K562 (cell line): ENCODE data around the gene KDM2B. TPM values are rescaled to one million over a fixed set of nuclear protein-coding genes. Genes with fewer than 3 reads are reported as not detected.

Source experiments
- CBFA2T2 ChIP-seq: fragments of 450-650 bp; conservative IDR thresholded peaks from 2 replicates; pipeline ENCODE4 v1.6.1; 2017; ENCODE audit warnings: mild to moderate bottlenecking
- CEBPB ChIP-seq: fragments of 450-650 bp; IDR thresholded peaks from 2 replicates; pipeline ENCODE4 v1.6.1; 2016; ENCODE audit warnings: missing genetic modification characterization, missing compliant biosample characterization
- DPF2 ChIP-seq: fragments of 450-650 bp; IDR thresholded peaks from 2 replicates; pipeline ENCODE4 v1.6.1; 2016
- EGR1 ChIP-seq: fragments of 450-650 bp; conservative IDR thresholded peaks from 2 replicates; pipeline ENCODE4 v1.6.1; 2017; ENCODE audit warnings: mild to moderate bottlenecking
- ETV6 ChIP-seq, 3 experiments: fragments of 150-350 bp in 1 of 3; sonication (generic) in 1 of 3; formaldehyde crosslinking in 1 of 3; IDR thresholded peaks; 2 replicates each; pipeline versions ENCODE4 v1.6.1 to v1.8.0; 2014 to 2022; ENCODE audit warnings: borderline replicate concordance in 2 of 3, low read depth in 2 of 3, antibody characterized with exemption in 1 of 3, low read length in 1 of 3, mild to moderate bottlenecking in 1 of 3, missing genetic modification reagents in 1 of 3
- JUND ChIP-seq, 2 experiments: IDR thresholded peaks; 2 replicates in 1 of 2; 3 replicates in 1 of 2; pipeline ENCODE4 v1.6.1; 2011; ENCODE audit warnings: borderline replicate concordance in 2 of 2, low read depth in 2 of 2, low read length in 2 of 2, improper control_type of control experiment in 1 of 2, missing biosample characterization in 1 of 2, missing genetic modification characterization in 1 of 2, missing genetic modification reagents in 1 of 2
- KDM1A ChIP-seq, 2 experiments: fragments of 450-650 bp; IDR thresholded peaks; 2 replicates each; pipeline ENCODE4 v1.6.1; 2016; ENCODE audit warnings: mild to moderate bottlenecking in 2 of 2
- NCOR1 ChIP-seq: fragments of 450-650 bp; IDR thresholded peaks from 2 replicates; pipeline ENCODE4 v1.6.1; 2016; ENCODE audit warnings: mild to moderate bottlenecking, moderate library complexity
- NFE2L1 ChIP-seq: fragments of 450-650 bp; IDR thresholded peaks from 2 replicates; pipeline ENCODE4 v1.6.1; 2016; ENCODE audit warnings: missing genetic modification characterization, low read depth, mild to moderate bottlenecking, missing compliant biosample characterization, moderate library complexity, borderline replicate concordance
- SMARCA4 ChIP-seq: fragments of 450-650 bp; IDR thresholded peaks from 2 replicates; pipeline ENCODE4 v1.6.1; 2016
- SOX6 ChIP-seq: fragments of 450-650 bp; IDR thresholded peaks from 2 replicates; pipeline ENCODE4 v1.6.1; 2014; ENCODE audit warnings: mild to moderate bottlenecking
- TEAD1 ChIP-seq, 2 experiments: fragments of 450-650 bp in 1 of 2; sonication (generic) in 1 of 2; formaldehyde crosslinking; IDR thresholded peaks; 2 replicates each; pipeline versions ENCODE4 v1.4.0 to v1.8.0; 2020 to 2022; ENCODE audit warnings: mild to moderate bottlenecking in 2 of 2, missing genetic modification reagents in 1 of 2
- VEZF1 ChIP-seq: fragments of 200-800 bp; sonication (Bioruptor generic); IDR thresholded peaks from 2 replicates; pipeline ENCODE4 v1.6.1; 2017; ENCODE audit warnings: missing genetic modification characterization, missing compliant biosample characterization
- ZBTB7A ChIP-seq: IDR thresholded peaks from 2 replicates; pipeline ENCODE4 v1.6.1; 2011; ENCODE audit warnings: low read depth, mild to moderate bottlenecking, low read length, moderate library complexity, borderline replicate concordance; ENCODE audit not compliant: control insufficient read depth
- ZFP30 ChIP-seq: fragments of 250-450 bp; sonication (Bioruptor Pico); IDR thresholded peaks from 2 replicates; pipeline ENCODE4 v1.8.0; 2022; ENCODE audit warnings: moderate library complexity, mild to moderate bottlenecking, inconsistent platforms, borderline replicate concordance
- polyA plus RNA-seq, 8 experiments: library from polyadenylated mRNA; depleted of rRNA in 4 of 8; stranded (reverse) in 5 of 8; unstranded in 3 of 8; fragments of >200 nt; fragmentation: Nextera tagmentation in 2 of 8; fragmentation: Illumina TruSeq in 1 of 8; extraction: Ambion mirVana in 2 of 8; extraction: Trizol in 1 of 8; gene quantifications; 2 replicates each; pipeline versions ENCODE4 v1.2.1 to v1.2.3, GENCODE V29; 2011 to 2014; ENCODE audit warnings: inconsistent platforms in 1 of 8, missing spikeins in 1 of 8
- total RNA-seq, 7 experiments: library from RNA; depleted of rRNA in 6 of 7; stranded (reverse); fragments of >200 nt in 6 of 7; fragmentation: Illumina TruSeq in 2 of 7; extraction: Trizol in 2 of 7; gene quantifications; 2 replicates each; pipeline versions ENCODE4 v1.2.1 to v1.2.3, GENCODE V29; 2011 to 2021; ENCODE audit warnings: low replicate concordance in 1 of 7
- TF ChIP-seq, protein P1 (sequence below): fragments of 450-650 bp; IDR thresholded peaks from 2 replicates; pipeline ENCODE4 v1.6.1; 2018; ENCODE audit not compliant: partially characterized antibody

KDM2B gene
- total and polyA plus RNA-seq, 9 of the 15 experiments (the other 6 are each of a cell fraction or from before 2014, with no cell fraction given): 7.4 to 50.5 (median 22.5) TPM

DNA sequence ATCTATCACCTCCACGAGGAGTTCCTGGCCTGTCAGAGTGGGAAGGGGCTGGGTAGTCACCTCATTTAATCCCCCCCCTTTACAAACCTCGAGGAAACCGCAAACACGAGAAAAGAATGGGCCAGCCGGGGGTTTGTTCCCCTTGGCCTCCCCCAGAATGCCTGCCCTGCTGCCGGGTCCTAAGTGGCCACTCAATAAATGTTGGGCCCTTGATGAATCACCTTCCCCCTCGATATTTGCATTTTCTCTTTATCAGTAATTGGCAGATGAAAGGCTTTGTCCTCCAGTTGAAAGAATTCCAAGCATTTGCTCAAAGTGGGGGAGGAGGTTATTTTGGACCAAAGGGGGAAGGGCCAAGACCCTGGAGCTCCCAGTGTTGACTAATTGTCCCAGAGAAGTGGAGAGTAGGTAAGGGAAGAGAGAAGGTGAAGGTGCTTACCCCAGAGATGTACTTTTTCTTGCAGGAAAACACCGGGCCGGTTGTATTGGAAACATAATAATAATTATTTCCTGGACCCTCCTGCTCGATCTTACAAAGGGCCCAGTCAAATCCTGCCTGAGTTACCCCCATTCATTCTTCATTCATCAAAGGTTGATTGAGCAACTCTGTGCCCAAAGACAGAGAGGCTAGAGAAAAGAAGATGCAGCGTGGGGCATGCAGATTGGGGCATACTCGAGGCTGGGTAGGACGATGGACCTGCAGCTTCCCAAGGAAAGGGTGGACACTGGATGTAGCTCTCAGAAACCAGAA lies 1.9 kb upstream of the KDM2B start (continued):
- TF ChIP-seq KDM1A (IDR thresholded peaks at IDR 0.05) (peak; percentile 27 to 38; a peak in 1 of 4 replicates), TEAD1 (CRISPR knock-in tag; IDR thresholded peaks at IDR 0.05) (peak in 1 of 2 experiments; percentile 83; a peak in 1 of 4 replicates), NFE2L1 (tag) (no peak), ZFP30 (CRISPR knock-in tag) (no peak), SMARCA4 (peak; percentile 35; the same call in 1 of the 2 replicates), ZBTB7A (peak; percentile 31; the same call in 1 of the 2 replicates), DPF2 (peak; percentile 56), NCOR1 (peak; percentile 38), ETV6 (IDR thresholded peaks at IDR 0.05; ENCODE audit: borderline replicate concordance in 1 of 2, low read depth in 2 of 2, low read length in 1 of 2) (no peak), ETV6 (CRISPR knock-in tag; IDR thresholded peaks at IDR 0.05; ENCODE audit: borderline replicate concordance) (no peak), VEZF1 (CRISPR knock-in tag) (peak; percentile 50; the same call in 1 of the 2 replicates), JUND (IDR thresholded peaks at IDR 0.05; ENCODE audit: borderline replicate concordance, low read depth, low read length) (peak; percentile 70), JUND (tag; IDR thresholded peaks at IDR 0.05; ENCODE audit: borderline replicate concordance, low read depth, low read length) (peak; percentile 33; the same call in 1 of the 3 replicates), CBFA2T2 (peak; percentile 48), EGR1 (peak; percentile 47; the same call in 1 of the 2 replicates), CEBPB (tag) (peak; percentile 44; the same call in 1 of the 2 replicates), SOX6 (peak; percentile 87)
- TF ChIP-seq, protein P1, sequence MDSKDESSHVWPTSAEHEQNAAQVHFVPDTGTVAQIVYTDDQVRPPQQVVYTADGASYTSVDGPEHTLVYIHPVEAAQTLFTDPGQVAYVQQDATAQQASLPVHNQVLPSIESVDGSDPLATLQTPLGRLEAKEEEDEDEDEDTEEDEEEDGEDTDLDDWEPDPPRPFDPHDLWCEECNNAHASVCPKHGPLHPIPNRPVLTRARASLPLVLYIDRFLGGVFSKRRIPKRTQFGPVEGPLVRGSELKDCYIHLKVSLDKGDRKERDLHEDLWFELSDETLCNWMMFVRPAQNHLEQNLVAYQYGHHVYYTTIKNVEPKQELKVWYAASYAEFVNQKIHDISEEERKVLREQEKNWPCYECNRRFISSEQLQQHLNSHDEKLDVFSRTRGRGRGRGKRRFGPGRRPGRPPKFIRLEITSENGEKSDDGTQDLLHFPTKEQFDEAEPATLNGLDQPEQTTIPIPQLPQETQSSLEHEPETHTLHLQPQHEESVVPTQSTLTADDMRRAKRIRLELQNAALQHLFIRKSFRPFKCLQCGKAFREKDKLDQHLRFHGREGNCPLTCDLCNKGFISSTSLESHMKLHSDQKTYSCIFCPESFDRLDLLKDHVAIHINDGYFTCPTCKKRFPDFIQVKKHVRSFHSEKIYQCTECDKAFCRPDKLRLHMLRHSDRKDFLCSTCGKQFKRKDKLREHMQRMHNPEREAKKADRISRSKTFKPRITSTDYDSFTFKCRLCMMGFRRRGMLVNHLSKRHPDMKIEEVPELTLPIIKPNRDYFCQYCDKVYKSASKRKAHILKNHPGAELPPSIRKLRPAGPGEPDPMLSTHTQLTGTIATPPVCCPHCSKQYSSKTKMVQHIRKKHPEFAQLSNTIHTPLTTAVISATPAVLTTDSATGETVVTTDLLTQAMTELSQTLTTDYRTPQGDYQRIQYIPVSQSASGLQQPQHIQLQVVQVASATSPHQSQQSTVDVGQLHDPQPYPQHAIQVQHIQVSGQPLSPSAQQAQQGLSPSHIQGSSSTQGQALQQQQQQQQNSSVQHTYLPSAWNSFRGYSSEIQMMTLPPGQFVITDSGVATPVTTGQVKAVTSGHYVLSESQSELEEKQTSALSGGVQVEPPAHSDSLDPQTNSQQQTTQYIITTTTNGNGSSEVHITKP: no peak
